WI38 (cell line): ENCODE results near the gene CDKN1C.

ENCODE experiments used
- H3K4me3 ChIP-seq: 2 replicates; pipeline ENCODE4 v1.5.1; 2011; ENCODE audit warnings: low read depth, mild to moderate bottlenecking, control low read depth, low read length
- TF ChIP-seq, protein P1 (sequence below): IDR thresholded peaks from 2 replicates; pipeline ENCODE4 v1.5.1; 2012; ENCODE audit warnings: low read depth, mild to moderate bottlenecking, control low read depth, low read length

Gene CDKN1C

DNA sequence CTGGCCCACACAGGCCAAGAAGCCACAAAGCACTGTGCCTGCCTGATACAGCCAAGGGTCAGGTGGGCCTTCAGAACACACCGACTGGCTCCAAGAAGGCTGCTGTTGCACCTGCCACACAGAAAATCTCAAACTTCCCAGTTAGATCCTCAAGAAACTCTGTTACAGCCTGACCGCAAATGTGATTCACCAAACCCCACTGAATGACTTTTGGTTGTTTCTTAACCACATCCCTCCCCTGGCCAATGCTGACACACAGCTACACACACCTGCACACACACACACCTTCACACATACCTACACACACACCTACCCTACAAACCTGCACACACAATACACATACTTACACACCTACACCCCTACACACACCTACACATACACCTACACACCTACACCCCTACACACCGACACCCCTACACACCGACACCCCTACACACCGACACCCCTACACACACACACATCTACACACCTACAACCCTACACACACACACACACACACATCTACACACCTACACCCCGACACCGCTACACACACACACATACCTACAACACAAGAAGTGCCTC, 31.5 kb downstream of the CDKN1C start:
- H3K4me3 ChIP-seq = no peak overlapping the region
- TF ChIP-seq, protein P1, sequence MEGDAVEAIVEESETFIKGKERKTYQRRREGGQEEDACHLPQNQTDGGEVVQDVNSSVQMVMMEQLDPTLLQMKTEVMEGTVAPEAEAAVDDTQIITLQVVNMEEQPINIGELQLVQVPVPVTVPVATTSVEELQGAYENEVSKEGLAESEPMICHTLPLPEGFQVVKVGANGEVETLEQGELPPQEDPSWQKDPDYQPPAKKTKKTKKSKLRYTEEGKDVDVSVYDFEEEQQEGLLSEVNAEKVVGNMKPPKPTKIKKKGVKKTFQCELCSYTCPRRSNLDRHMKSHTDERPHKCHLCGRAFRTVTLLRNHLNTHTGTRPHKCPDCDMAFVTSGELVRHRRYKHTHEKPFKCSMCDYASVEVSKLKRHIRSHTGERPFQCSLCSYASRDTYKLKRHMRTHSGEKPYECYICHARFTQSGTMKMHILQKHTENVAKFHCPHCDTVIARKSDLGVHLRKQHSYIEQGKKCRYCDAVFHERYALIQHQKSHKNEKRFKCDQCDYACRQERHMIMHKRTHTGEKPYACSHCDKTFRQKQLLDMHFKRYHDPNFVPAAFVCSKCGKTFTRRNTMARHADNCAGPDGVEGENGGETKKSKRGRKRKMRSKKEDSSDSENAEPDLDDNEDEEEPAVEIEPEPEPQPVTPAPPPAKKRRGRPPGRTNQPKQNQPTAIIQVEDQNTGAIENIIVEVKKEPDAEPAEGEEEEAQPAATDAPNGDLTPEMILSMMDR = no peak

DNA sequence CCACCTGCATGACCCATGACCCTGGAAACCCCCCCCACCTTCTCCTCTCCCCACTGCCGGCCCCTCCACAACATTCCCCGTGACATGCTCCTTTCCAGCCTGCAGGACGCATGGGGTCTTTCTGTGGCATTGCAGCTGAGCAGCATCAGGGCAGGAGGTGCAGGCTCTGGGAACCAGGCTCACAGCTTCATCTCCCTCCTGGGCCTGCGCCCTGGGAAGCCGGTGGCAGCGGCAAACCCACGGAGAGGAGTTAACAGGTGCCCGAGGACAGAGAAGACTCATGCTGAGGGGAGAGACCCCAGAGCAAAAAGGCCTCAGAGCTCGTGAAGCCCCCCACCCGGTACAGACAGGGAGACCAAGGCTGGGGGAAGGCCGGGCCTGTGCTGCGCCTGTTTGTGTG, 32.2 kb downstream of the CDKN1C start:
- no peak overlapping the region for H3K4me3 ChIP-seq
- TF ChIP-seq, protein P1 = no peak

DNA sequence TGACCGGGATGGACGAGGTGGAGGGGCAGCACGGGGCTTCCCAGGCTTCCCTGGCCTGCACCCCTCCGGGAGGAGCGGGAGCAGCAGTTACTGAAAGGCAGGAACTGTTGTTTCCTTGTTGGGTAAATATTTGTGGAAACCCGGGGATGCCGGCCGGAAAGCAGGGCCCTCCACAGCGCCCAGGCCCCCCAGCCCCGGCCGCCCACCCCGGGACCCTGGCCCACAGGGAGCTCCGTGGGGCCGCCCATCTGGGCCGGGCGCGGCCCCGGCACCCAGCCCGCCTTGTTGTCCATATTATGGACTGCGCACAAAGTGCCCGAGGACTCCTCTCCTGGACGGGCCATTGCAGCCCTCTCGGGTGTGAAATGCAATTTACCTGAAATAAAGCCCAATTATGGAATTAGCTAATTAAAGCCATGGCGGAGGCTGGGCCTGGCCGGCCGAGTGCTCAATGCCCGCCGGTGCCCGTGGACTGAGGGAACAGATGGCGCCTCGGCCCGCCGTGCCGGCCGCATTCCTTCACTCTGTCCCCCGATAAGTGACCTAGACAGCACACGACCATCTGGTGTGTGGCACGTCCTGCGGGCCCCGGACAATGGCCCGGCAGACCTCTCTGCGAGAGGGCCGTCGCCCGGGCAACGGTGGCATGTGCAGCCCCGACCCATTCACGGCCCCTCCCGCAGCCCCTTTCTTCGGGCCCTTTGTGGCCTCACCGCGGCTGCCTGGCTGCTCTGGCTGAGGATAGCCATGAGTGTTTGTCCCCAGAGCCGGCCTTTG, 35.4 kb downstream of the CDKN1C start:
- H3K4me3 ChIP-seq = no peak overlapping the region
- TF ChIP-seq, protein P1 = no peak

DNA sequence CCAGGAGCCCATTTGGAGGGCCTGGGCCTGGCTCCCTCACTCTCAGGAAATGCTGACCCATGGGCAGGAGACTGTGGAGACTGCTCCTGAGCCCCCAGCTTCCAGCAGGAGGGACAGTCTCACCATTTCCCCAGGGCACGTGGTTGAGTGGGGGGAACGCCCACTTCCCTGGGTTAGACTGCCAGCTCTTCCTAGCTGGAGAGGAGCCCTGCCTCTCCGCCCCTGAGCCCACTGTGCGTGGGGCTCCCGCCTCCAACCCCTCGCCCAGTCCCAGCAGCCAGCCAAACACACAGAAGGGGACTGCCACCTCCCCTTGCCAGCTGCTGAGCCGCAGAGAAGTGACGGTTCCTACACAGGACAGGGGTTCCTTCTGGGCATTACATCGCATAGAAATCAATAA, 37.1 kb downstream of the CDKN1C start:
- TF ChIP-seq, protein P1 = no peak

DNA sequence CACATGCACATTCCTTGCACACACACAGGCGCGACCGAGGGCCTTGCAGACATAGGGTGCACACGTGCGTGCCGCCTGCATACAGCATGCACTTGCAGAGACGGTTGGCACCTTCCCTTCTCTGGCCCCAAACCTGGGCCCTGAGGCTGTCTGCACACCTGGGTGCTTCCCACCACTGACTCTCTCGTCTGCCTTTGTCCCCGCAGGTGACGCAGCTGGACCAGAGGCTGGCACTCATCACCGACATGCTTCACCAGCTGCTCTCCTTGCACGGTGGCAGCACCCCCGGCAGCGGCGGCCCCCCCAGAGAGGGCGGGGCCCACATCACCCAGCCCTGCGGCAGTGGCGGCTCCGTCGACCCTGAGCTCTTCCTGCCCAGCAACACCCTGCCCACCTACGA, 38.0 kb downstream of the CDKN1C start:
- H3K4me3 ChIP-seq = no peak overlapping the region
- TF ChIP-seq, protein P1 = no peak

More for the DNA sequence above, 37.1 kb downstream of the CDKN1C start:
- H3K4me3 ChIP-seq = no peak overlapping the region

DNA sequence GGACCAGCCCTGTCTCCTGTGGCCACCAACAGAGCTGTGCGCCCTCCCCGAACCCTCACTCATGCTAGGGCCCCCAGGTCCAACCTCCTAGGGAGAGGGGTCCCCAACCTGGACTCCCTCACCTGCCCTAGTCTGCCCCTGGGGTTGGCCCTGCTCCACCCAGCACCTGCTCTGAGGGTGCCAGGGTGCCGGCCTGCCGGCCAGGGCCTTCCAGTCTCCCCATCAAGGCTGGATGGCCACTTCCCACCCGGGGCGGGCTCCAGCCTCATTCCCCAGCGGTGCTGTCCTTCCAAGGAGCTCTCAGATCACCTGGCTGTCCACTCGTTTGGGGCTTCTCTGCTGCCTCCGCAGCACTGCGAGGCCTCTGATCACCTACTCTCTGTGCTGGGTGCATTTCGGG, 39.1 kb downstream of the CDKN1C start:
- TF ChIP-seq, protein P1 = no peak
- H3K4me3 ChIP-seq = no peak overlapping the region

DNA sequence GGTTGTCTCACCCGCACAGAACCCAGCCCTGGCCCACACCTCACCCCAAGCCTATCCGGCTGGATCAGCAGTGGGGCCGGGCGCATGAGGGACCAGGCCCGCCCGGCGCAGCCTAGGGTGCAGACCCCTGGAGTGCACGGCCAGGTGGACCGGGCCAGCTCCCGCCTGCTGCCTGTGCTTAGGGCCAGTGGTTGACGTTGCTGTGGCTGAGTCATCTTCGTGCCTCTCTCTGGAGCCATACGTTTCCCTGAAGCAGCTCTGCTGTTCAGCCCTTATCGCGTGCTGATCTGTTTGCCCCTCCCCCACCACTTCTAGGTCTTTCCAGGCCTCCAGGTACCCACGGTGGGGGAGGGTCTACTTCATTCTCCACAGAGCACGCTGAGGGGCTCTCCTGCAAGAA, 39.5 kb downstream of the CDKN1C start:
- H3K4me3 ChIP-seq = no peak overlapping the region
- TF ChIP-seq, protein P1 = no peak
